Mucosa of stomach (tissue), 1 donor: ENCODE results near the gene HVCN1.

ENCODE experiments used
- H3K27me3 ChIP-seq: one replicate; pipeline ENCODE4 v1.7.0; 2013; ENCODE audit warnings: mild to moderate bottlenecking, low read length; ENCODE audit not compliant: control insufficient read depth, insufficient read depth
- H3K36me3 ChIP-seq: one replicate; pipeline ENCODE4 v1.7.0; 2013; ENCODE audit warnings: low read length; ENCODE audit not compliant: control insufficient read depth, insufficient read depth
- H3K4me1 ChIP-seq: one replicate; pipeline ENCODE4 v1.7.0; 2013; ENCODE audit warnings: mild to moderate bottlenecking, low read length; ENCODE audit not compliant: control insufficient read depth, insufficient read depth
- H3K4me3 ChIP-seq: one replicate; pipeline ENCODE4 v1.7.0; 2013; ENCODE audit warnings: low read length
- H3K9ac ChIP-seq: one replicate; pipeline ENCODE4 v1.7.0; 2013; ENCODE audit warnings: mild to moderate bottlenecking, low read length, moderate library complexity
- H3K9me3 ChIP-seq: one replicate; pipeline ENCODE4 v1.7.0; 2013; ENCODE audit warnings: mild to moderate bottlenecking, low read length, moderate library complexity; ENCODE audit not compliant: control insufficient read depth
- donor health status: Pancreatic carcinoma.

HVCN1 gene

GRCh38 chr12:110696283-110696682, 7.4 kb upstream of the HVCN1 start:
- Histone ChIP-seq H3K27me3 (no peaks in the 10 kb centered on the region), H3K36me3 (no peaks in the 10 kb centered on the region)

GRCh38 chr12:110694330-110694901, 5.5 kb upstream of the HVCN1 start:
- H3K4me3 ChIP-seq = no peak overlapping the region

More at GRCh38 chr12:110696283-110696682, 7.4 kb upstream of the HVCN1 start:
- H3K9ac ChIP-seq = no peak overlapping the region
- H3K9me3 ChIP-seq = no peaks in the 10 kb centered on the region
- H3K4me3 ChIP-seq = no peak overlapping the region
- peaks cover 10% of the 10 kb centered on the region for H3K4me1 ChIP-seq

GRCh38 chr12:110693731-110694130, 4.8 kb upstream of the HVCN1 start:
- Histone ChIP-seq H3K4me3 (no peak overlapping the region), H3K27me3 (no peaks in the 10 kb centered on the region), H3K9ac (no peak overlapping the region), H3K9me3 (no peaks in the 10 kb centered on the region), H3K4me1 (peaks cover 17% of the 10 kb centered on the region), H3K36me3 (no peaks in the 10 kb centered on the region)

More at GRCh38 chr12:110694330-110694901, 5.5 kb upstream of the HVCN1 start:
- no peak overlapping the region for H3K9ac ChIP-seq
- H3K4me1 ChIP-seq = peaks cover 16% of the 10 kb centered on the region
- no peaks in the 10 kb centered on the region for H3K27me3 ChIP-seq
- no peaks in the 10 kb centered on the region for H3K9me3 ChIP-seq
- H3K36me3 ChIP-seq = no peaks in the 10 kb centered on the region

- Histone ChIP-seq H3K27me3 (peaks cover 21% of the 10 kb centered on the region), H3K4me3 (no peak overlapping the region), H3K9ac (peak overlapping the region; percentile 39), H3K36me3 (no peaks in the 10 kb centered on the region), H3K9me3 (no peaks in the 10 kb centered on the region), H3K4me1 (peaks cover 19% of the 10 kb centered on the region)
Observed at GRCh38 chr12:110690127-110690430, 1.2 kb upstream of the HVCN1 start.

- Histone ChIP-seq H3K36me3 (no peaks in the 10 kb centered on the region), H3K27me3 (peaks cover 21% of the 10 kb centered on the region), H3K9ac (peak overlapping the region; percentile 39), H3K4me3 (no peak overlapping the region), H3K9me3 (no peaks in the 10 kb centered on the region), H3K4me1 (peaks cover 19% of the 10 kb centered on the region)
Observed at GRCh38 chr12:110689281-110690126, 589 bp upstream of the HVCN1 start.

GRCh38 chr12:110687396-110688169, 1.3 kb downstream of the HVCN1 start:
- H3K4me1 ChIP-seq = peaks cover 19% of the 10 kb centered on the region
- no peaks in the 10 kb centered on the region for H3K9me3 ChIP-seq
- no peaks in the 10 kb centered on the region for H3K36me3 ChIP-seq
- no peak overlapping the region for H3K9ac ChIP-seq
- H3K27me3 ChIP-seq = peaks cover 21% of the 10 kb centered on the region
- H3K4me3 ChIP-seq = no peak overlapping the region

GRCh38 chr12:110686294-110686903, 2.5 kb downstream of the HVCN1 start:
- Histone ChIP-seq H3K36me3 (no peaks in the 10 kb centered on the region), H3K9ac (no peak overlapping the region), H3K9me3 (no peaks in the 10 kb centered on the region), H3K4me3 (no peak overlapping the region), H3K27me3 (peaks cover 21% of the 10 kb centered on the region), H3K4me1 (peaks cover 19% of the 10 kb centered on the region)

- peaks cover 21% of the 10 kb centered on the region for H3K27me3 ChIP-seq
- H3K4me3 ChIP-seq = no peak overlapping the region
- no peaks in the 10 kb centered on the region for H3K9me3 ChIP-seq
- no peaks in the 10 kb centered on the region for H3K36me3 ChIP-seq
- H3K4me1 ChIP-seq = peaks cover 12% of the 10 kb centered on the region
- H3K9ac ChIP-seq = no peak overlapping the region
Observed at GRCh38 chr12:110684312-110684836, 4.5 kb downstream of the HVCN1 start.

GRCh38 chr12:110683888-110684287, 5.0 kb downstream of the HVCN1 start:
- Histone ChIP-seq H3K4me1 (peaks cover 11% of the 10 kb centered on the region), H3K36me3 (no peaks in the 10 kb centered on the region), H3K27me3 (peaks cover 21% of the 10 kb centered on the region), H3K9me3 (no peaks in the 10 kb centered on the region), H3K4me3 (no peak overlapping the region), H3K9ac (no peak overlapping the region)

- no peaks in the 10 kb centered on the region for H3K9me3 ChIP-seq
- no peaks in the 10 kb centered on the region for H3K4me1 ChIP-seq
- no peak overlapping the region for H3K4me3 ChIP-seq
- H3K9ac ChIP-seq = no peak overlapping the region
- no peaks in the 10 kb centered on the region for H3K27me3 ChIP-seq
- H3K36me3 ChIP-seq = no peaks in the 10 kb centered on the region
Observed at GRCh38 chr12:110680032-110680431, 8.9 kb downstream of the HVCN1 start.

GRCh38 chr12:110679201-110679600, 9.7 kb downstream of the HVCN1 start:
- no peak overlapping the region for H3K9ac ChIP-seq
- no peaks in the 10 kb centered on the region for H3K9me3 ChIP-seq
- no peaks in the 10 kb centered on the region for H3K27me3 ChIP-seq
- no peaks in the 10 kb centered on the region for H3K4me1 ChIP-seq
- H3K4me3 ChIP-seq = no peak overlapping the region
- H3K36me3 ChIP-seq = no peaks in the 10 kb centered on the region
